RCC 7860 (cell line): ENCODE measurements around the gene HNF4A.
"Not testable (repeated sequence)": the region's sequence is repeated elsewhere in the genome, so short reads cannot be mapped to it uniquely, and the experiment has no call there.

Experiments used
- DNase-seq: peaks from one replicate; pipeline ENCODE4 v3.0.0-alpha.2; 2015; ENCODE audit warnings: low spot score
- FAIRE-seq: peaks from 2 replicates; lab custom pipeline; 2012; peaks lifted over from hg19 to GRCh38; lab: Jason Lieb, UNC

Gene HNF4A

GRCh38 chr20:44344723-44345122 lies 10.8 kb upstream of the HNF4A start:
- no peak for FAIRE-seq
- DNase-seq = no peak

- FAIRE-seq = no peak
- DNase-seq = no peak
These were observed 10.4 kb upstream of the HNF4A start for GRCh38 chr20:44345147-44345546.

GRCh38 chr20:44345941-44346340 lies 9.6 kb upstream of the HNF4A start:
- not testable (repeated sequence) for FAIRE-seq, DNase-seq

DNA sequence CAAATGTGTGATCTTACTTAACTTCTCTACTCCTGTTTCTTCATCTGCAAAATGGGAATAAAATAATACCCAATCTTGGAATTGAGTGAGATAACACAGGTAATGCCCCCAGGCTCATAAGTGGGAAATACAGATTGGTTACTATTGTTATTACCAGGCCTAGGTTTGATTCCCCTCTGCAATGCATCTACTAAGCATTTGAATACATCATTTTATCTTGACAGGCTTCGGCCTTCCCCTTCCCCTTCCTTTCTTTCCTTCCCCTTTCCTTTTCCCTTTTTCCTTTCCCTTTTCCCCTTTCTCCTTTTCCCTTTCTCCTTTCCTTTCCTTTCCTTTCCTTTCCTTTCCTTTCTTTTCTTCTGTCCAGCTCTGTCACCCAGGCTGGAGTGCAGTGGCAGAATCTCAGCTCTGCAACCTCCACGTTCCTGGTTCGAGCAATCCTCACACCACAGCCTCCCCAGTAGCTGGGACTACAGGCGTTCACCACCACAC lies 7.3 kb upstream of the HNF4A start:
- FAIRE-seq (no peak), DNase-seq (no peak)

- DNase-seq = no peak
- no peak for FAIRE-seq
These were observed 6.2 kb upstream of the HNF4A start for GRCh38 chr20:44349349-44349748.

DNA sequence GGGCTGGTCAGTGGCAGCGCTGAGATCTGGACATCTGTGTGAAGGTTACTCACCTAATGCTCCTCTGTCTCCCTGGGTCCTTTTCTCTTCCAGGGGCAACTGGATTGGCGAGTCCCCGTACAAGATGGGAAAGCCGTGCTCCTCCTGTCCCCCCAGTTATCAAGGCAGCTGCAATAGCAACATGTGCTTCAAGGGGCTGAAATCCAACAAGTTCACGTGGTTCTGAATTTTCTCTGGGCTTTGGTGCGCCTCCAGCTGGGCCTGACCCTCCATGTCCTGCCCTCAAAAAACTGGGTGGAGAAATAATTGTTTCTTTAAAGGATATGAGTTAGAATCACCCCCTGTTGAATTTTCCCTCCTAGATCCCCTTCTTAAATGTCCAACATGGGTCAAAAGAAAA lies 4.9 kb upstream of the HNF4A start:
- no peak for DNase-seq
- no peak for FAIRE-seq

DNA sequence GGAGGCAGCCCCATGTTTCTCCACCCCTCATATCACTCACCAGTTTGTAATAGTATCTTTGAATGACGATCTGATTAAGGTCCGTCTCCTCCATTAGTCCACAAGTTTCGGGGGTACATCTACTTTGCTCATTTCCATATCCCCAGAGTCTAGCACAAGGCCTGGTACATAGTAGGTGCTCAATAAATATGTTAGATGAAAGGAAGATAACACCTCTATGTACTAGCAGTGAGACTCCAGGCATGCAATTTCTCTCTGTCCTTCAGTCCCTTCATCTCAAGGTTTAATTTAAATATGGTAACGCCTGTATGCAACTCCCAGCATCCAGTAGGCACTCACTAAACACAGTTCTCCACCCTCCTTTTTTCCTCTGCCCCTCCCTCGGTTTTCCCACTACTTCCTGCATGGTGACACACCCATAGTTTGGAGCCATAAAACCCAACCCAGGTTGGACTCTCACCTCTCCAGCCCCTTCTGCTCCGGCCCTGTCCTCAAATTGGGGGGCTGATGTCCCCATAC lies 461 bp upstream of the HNF4A start:
- DNase-seq (no peak), FAIRE-seq (no peak)

DNA sequence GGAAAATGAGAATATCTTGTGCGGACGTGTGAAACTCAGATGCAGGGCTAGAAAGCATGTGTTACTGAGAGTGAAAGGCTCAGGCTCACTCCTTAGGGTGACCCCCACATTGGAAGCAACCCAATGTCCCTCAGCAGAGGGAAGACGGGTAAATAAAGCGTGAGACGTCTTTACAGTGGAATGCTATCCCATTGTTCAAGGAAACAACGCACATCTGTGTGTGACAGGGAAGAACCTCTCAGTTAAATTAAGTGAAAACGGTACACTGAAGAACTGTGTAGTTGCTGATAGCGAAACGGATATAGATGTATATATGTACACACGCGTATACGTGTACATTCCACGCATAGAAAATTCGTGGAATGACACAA lies 839 bp downstream of the HNF4A start:
- no peak for FAIRE-seq
- no peak for DNase-seq

GRCh38 chr20:44357020-44357419 lies 1.5 kb downstream of the HNF4A start:
- DNase-seq (no peak), FAIRE-seq (no peak)

DNA sequence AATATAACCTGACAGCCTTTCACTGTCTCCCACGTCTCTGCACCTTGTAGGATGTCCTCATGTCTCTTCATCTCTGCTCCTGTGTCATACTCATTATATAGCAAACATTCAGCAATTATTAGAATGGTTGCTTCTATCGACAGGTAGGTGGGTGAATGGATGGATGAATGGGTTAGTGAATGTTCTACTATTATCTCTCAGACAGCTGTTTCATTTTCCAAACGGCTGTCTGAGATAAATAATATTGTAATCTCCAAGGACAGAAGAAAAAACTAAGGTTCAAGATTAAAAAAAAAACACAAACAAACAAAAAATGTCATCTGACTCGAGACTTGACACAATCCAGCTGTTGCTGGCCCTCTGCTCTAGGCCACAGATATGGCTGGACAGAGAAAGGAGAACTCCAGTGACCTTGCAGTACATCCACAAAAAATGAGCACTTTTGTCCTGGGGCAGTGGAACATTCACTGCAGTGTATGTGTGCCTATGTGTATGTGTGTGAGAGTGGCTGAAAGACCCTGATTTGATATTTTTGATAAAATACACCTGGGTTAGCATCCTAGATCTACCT lies 2.1 kb downstream of the HNF4A start:
- no peak for FAIRE-seq
- DNase-seq = no peak

DNA sequence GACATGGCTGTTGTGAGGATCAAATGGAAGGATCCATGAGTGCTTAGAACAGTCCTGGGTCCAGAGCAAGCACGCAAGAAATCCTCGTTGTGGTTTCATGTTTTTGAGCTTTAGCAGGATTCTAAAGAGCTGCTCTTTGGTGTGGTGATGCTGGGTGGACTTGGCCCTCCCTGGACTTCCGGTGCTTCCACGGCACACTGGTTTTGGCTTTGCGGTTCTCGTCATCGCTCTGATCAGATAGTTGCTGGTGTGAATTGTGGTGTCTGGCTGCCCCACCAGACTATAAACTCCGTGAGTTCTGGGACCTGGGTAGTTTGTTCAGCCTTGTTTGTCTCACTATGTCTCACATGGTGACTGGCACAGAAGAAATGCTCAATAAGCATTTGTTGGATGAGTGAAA lies 3.3 kb downstream of the HNF4A start:
- FAIRE-seq (no peak), DNase-seq (no peak)

DNA sequence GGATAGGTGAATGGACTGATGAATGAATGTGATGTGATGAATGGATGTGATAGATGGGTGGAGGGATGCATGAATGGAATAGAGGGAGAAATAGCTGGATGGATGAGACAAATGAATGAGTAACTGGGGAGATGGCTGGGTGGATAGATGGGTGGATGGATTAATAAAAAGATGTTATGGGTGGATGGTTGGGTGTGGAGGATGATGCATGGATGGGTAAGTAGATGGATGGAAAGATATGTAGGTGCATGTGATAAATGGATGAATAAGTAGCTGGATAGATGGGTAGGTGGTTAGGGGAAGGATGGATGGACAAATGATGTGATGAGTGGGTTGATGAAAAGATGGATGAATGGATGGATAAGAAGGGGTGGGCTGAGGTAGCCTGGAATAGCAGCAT lies 4.7 kb downstream of the HNF4A start:
- DNase-seq (no peak), FAIRE-seq (no peak)

GRCh38 chr20:44361021-44361420 lies 5.5 kb downstream of the HNF4A start:
- DNase-seq (no peak), FAIRE-seq (no peak)

DNA sequence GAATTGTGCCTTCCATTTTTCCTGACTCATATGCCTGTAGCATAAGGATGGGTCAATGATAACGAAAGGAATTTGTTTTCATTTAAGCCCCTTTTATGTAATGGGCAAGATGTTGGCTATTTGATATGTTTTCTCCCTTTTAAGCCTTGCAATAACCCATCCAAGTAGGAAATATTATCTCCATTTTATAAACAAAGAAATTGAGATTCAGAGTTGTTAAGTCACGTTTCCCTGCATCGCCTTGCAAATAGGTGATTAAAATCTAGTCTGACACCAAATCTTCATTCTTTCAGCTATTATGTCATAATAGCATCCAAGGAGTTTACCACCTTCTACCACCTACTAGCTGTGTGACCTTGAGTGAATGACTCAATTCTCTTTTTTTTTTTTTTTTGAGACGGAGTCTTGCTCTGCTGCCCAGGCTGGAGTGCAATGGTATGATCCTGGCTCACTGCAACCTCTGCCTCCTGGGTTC lies 7.0 kb downstream of the HNF4A start:
- no peak for DNase-seq

DNA sequence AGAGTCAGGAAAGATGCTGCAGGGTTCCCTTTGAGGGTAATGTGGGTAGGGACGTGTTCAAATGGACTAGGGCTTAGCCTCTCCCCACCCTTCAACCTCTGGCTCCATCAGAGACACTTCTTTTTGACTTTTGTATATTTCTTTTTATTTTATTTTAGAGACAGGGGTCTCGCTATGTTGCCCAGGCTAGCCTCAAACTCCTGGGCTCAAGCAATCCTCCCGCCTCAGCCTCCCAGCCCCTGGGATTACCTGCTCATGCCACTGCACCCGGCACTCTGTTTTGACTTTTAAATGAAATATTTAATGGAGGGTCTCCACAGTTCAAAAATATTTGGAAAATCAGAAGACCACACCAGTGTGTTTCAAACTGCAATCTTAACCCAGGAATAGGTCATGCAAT lies 8.6 kb downstream of the HNF4A start:
- no peak for DNase-seq
- no peak for FAIRE-seq

More for the DNA sequence above, 7.0 kb downstream of the HNF4A start:
- FAIRE-seq = no peak

DNA sequence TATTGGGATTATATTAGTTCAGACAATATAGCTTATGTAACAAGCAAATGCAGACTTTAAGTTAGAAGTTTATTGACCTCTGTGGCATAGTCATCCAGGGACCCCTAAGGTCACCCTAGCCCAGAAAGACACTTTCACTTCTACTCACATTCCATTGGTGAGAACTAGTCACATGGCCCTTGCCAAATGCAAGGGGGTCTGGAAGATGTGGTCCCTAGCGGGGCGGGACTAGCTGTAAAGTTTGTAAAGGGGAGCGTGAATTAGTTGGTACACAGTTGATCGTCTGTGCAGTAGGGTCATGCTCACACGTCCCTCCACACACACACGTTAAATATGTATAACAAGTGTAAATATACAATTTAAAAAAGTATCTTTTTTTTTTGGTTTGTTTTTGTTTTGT lies 9.3 kb downstream of the HNF4A start:
- DNase-seq (no peak), FAIRE-seq (no peak)

- DNase-seq = no peak
- no peak for FAIRE-seq
These were observed 12.2 kb downstream of the HNF4A start for GRCh38 chr20:44367746-44368145.

DNA sequence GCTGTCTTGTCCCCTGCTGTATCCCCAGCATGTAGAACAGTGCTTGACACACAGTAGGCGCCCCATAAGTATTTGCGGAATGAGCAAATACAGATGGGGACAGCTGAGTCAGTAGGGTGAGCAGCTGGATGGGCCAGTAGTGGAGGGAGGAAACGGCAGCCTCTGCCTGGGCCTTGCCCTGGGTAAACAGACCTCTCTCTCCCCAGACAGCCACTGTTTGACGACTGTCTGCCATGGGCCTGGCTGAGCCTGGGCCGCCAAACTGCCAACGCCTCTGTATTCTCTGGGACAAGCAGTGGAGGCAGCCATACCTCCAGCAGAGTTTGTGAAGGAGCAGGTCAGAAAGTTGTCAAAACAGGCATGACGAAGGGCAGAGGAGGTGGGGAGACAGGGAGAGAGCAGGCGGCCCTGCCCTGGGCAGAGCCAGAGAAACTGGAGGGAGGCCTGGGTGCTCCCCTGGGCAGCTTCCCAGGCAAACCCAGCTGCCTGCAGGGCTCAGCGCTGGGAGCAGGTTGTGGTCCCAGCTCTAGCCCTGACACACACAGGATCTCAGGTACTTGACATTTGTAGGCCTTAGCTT lies 15.2 kb downstream of the HNF4A start:
- FAIRE-seq = no peak

DNA sequence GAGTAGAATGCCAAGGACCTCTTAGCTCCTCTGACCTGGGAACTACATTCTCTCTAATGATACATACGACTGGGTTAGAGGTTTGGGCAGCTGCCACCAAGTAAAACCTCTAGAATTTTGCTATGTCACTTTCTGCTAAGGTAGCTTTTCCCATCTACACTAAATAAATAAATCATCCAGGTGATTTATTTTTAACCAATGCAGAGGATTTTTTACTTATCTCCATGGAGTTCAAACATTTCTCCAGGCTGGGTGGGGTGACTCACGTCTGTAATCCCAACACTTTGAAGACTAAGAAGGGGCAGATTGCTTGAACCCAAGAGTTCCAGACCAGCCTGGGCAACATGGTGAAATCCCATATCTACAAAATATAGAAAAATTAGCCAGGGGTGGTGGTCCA lies 27.1 kb downstream of the HNF4A start:
- peak; percentile 19 for DNase-seq
- FAIRE-seq = no peak

More for the DNA sequence above, 15.2 kb downstream of the HNF4A start:
- DNase-seq = no peak

DNA sequence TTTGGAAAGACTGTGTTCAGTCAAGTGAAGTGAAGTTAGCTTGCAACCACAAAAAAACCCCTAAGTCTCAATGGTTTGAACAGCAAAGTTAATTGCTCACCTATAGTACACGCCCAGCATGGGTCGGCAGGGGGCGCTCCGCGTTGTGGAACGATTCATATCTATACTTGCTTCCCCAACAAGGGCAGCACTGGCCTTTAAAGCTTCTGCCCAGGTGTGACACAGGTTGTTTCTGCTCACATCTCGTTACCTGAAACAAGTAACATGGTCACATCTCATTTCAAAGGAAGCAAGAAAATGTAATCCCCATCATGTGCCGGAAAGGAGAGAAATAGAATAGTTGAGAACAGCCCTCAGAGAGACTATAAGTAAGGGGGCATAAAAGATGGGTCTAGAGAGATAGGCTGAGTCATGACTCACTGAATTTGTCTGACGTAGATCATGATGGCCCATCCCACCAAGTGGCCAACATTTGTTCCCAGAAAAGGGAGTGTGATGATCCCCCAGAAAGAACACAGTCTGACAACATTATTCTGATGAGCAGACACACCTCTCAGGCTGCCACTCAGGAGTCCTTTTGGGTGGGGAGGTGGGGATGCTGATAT lies 29.0 kb downstream of the HNF4A start:
- peak; percentile 38 for DNase-seq
- no peak for FAIRE-seq

DNA sequence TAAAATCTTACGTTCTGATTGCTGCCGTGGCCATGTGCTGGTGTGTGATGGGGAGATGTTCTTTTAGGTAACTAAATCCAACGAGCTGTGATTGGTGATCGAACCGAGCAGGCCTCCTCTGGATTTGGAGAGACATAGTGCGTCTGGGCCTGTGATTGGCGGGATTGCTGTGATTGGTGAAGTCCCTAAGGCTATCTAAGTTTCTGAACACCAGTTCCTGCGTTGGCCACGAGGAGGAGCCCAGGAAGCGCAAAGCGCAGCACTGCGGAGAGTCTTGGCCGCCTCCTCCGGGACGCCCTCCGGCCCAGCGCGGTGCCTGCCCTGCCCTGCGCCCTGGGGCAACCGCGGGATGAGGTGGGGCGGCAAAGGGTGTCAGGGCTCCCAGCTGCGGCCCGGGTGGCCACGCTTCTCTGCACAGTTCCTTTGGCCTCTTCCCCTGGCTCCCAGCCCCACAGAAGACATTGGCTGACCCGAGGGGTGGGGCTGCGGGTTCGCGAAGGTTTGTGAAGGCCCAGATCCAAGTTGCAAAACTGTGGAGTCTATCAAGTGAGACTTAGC lies 33.0 kb downstream of the HNF4A start:
- FAIRE-seq (no peak), DNase-seq (peak; percentile 58)

DNA sequence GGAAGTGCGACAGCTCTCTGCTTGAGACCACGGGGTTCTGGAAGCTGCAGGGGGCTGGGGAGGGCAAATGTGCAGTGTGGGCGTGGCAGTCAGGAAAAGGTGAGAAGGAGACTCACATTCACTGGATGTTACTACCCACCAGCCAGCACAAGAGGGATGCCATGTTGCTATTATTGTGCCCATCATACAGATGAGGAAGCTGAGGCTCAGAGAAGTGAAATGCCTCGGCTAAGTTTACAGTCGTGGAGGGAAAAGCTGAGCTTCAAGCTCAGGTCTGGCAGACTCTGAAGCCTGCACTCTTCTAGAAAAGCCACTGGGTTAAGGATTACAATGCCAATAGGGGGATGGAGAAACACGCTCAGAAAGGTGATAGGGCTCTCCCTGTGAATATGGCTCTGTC lies 34.4 kb downstream of the HNF4A start:
- FAIRE-seq (no peak), DNase-seq (no peak)
